K562 (cell line): Measurements from ENCODE around the gene TTC8. TPM values are rescaled to one million over a fixed set of nuclear protein-coding genes. Genes with fewer than 3 reads are reported as not detected.

ENCODE experiments used
- ATAC-seq: fragments of 200-7000 bp; cut with Tn5 transposase; 3 replicates; pipeline ENCODE4 v1.9.1; 2020; ENCODE audit warnings: moderate library complexity
- BruUV-seq: library from RNA; stranded (reverse); fragments of 400-500 nt; replicated peaks from 2 replicates; lab custom pipeline; 2021; lab: Mats Ljungman, UMichigan
- CTCF ChIA-PET: fragments of 300-600 bp; formaldehyde crosslinking; extraction: SDS; loops from one replicate; lab custom pipeline; 2021; ENCODE audit warnings: low intra/inter-chr PET ratio; lab: Yijun Ruan, JAX
- POLR2A ChIA-PET: fragments of 300-600, 350-650 bp; sonication (Branson Sonifier 250); formaldehyde crosslinking; extraction: SDS; loops from one replicate; lab custom pipeline; 2021; ENCODE audit warnings: antibody characterized with exemption, inconsistent platforms; lab: Yijun Ruan, JAX
- DNase-seq, 4 experiments: peaks; one replicate each; pipeline versions ENCODE4 v3.0.0 to v3.0.0-alpha.2; 2011 to 2018; ENCODE audit warnings: low spot score in 3 of 4, mixed read lengths in 3 of 4; ENCODE audit errors: extremely low read depth in 1 of 4
- FAIRE-seq: peaks from 2 replicates; lab custom pipeline; 2011; peaks lifted over from hg19 to GRCh38; lab: Jason Lieb, UNC
- H2AFZ ChIP-seq: 2 replicates; pipeline ENCODE4 v1.6.0; 2011; ENCODE audit warnings: low read depth, low read length, control low read depth, inconsistent platforms
- H3K27ac ChIP-seq: fragments of 200-600 bp; 3 replicates; pipeline ENCODE4 v1.8.0; 2011; ENCODE audit warnings: low read depth, mild to moderate bottlenecking, control low read depth, inconsistent platforms, low read length, moderate library complexity, mixed read lengths; ENCODE audit errors: extremely low read depth
- H3K27me3 ChIP-seq, 2 experiments: fragments of 300-600 bp in 1 of 2; 2 replicates in 1 of 2; 3 replicates in 1 of 2; pipeline versions ENCODE4 v1.6.0 to v1.8.0; 2011; ENCODE audit warnings: inconsistent platforms in 2 of 2, low read length in 2 of 2, mild to moderate bottlenecking in 1 of 2, mixed read lengths in 1 of 2, moderate library complexity in 1 of 2; ENCODE audit not compliant: control insufficient read depth in 2 of 2, insufficient read depth in 2 of 2
- H3K36me3 ChIP-seq: fragments of 300-600 bp; 3 replicates; pipeline ENCODE4 v1.8.0; 2011; ENCODE audit warnings: mild to moderate bottlenecking, low read length, inconsistent platforms; ENCODE audit not compliant: control insufficient read depth, insufficient read depth
- H3K4me1 ChIP-seq, 2 experiments: fragments of 200-600 bp in 1 of 2; replicated peaks in 1 of 2; 2 replicates in 1 of 2; 3 replicates in 1 of 2; pipeline versions ENCODE4 v1.5.1 to v1.8.0; 2011; ENCODE audit warnings: inconsistent platforms in 2 of 2, low read length in 2 of 2, mild to moderate bottlenecking in 1 of 2, mixed read lengths in 1 of 2, moderate library complexity in 1 of 2; ENCODE audit not compliant: control insufficient read depth in 2 of 2, insufficient read depth in 2 of 2
- H3K4me2 ChIP-seq: 2 replicates; pipeline ENCODE4 v1.6.1; 2011; ENCODE audit warnings: low read length, control low read depth, inconsistent platforms, mixed read lengths; ENCODE audit not compliant: insufficient read depth
- H3K4me3 ChIP-seq: fragments of 200-600 bp; sonication (generic), shearing (Covaris generic); 2 replicates; pipeline ENCODE4 v1.5.1; 2016; ENCODE audit warnings: control low read depth, inconsistent platforms
- H3K79me2 ChIP-seq: fragments of 200-600 bp; 3 replicates; pipeline ENCODE4 v1.8.0; 2011; ENCODE audit warnings: low read length, inconsistent platforms; ENCODE audit not compliant: control insufficient read depth, insufficient read depth
- H3K9ac ChIP-seq, 2 experiments: 2 replicates each; pipeline versions ENCODE4 v1.6.0 to v1.6.1; 2011; ENCODE audit warnings: low read depth in 2 of 2, low read length in 2 of 2, control low read depth in 1 of 2, inconsistent platforms in 1 of 2, mild to moderate bottlenecking in 1 of 2, mixed read lengths in 1 of 2; ENCODE audit not compliant: insufficient read depth in 1 of 2
- H3K9me1 ChIP-seq: one replicate; pipeline ENCODE4 v1.6.0; 2011; ENCODE audit warnings: inconsistent platforms, mild to moderate bottlenecking, low read length, moderate library complexity; ENCODE audit not compliant: control insufficient read depth, insufficient read depth
- H3K9me3 ChIP-seq: replicated peaks from 2 replicates; pipeline ENCODE4 v1.5.1; 2011; ENCODE audit warnings: low read depth, low read length, inconsistent platforms; ENCODE audit not compliant: control insufficient read depth, insufficient read depth
- H4K20me1 ChIP-seq: replicated peaks from 2 replicates; pipeline ENCODE4 v1.6.1; 2011; ENCODE audit warnings: low read length, inconsistent platforms, mixed read lengths; ENCODE audit not compliant: control insufficient read depth, insufficient read depth
- AFF1 ChIP-seq, 2 experiments: fragments of 450-650 bp; IDR thresholded peaks; 2 replicates each; pipeline ENCODE4 v1.6.1; 2018; ENCODE audit warnings: mild to moderate bottlenecking in 2 of 2, low read depth in 1 of 2; ENCODE audit not compliant: partially characterized antibody in 2 of 2
- DLX4 ChIP-seq: fragments of 250-450 bp; sonication (Bioruptor Pico); IDR thresholded peaks from 2 replicates; pipeline ENCODE4 v1.6.1; 2021; ENCODE audit warnings: mild to moderate bottlenecking
- FOXO4 ChIP-seq: fragments of 450-650 bp; formaldehyde crosslinking; IDR thresholded peaks from 2 replicates; pipeline ENCODE4 v1.4.0; 2020; ENCODE audit warnings: mild to moderate bottlenecking, moderate library complexity
- KAT8 ChIP-seq: fragments of 450-650 bp; IDR thresholded peaks from 2 replicates; pipeline ENCODE4 v1.6.1; 2016; ENCODE audit warnings: low read depth, mild to moderate bottlenecking
- MTF1 ChIP-seq: fragments of 250-450 bp; sonication (Bioruptor Pico); IDR thresholded peaks from 2 replicates; pipeline ENCODE4 v1.9.0; 2021; ENCODE audit warnings: moderate library complexity, mild to moderate bottlenecking, inconsistent platforms, borderline replicate concordance
- PHTF2 ChIP-seq: fragments of 250-450 bp; sonication (Bioruptor Pico); IDR thresholded peaks from 2 replicates; pipeline ENCODE4 v1.5.0; 2021; ENCODE audit warnings: mild to moderate bottlenecking
- PRDM10 ChIP-seq: fragments of 450-650 bp; IDR thresholded peaks from 2 replicates; pipeline ENCODE4 v1.6.1; 2018; ENCODE audit not compliant: partially characterized antibody
- RBM25 ChIP-seq: fragments of 200-400 bp; formaldehyde crosslinking; IDR thresholded peaks from 2 replicates; pipeline ENCODE4 v1.6.1; 2018; ENCODE audit warnings: low read length, low read depth, moderate library complexity; ENCODE audit not compliant: severe bottlenecking
- RFX7 ChIP-seq: fragments of 250-450 bp; sonication (Bioruptor Pico); IDR thresholded peaks from 2 replicates; pipeline ENCODE4 v1.5.1; 2021; ENCODE audit warnings: mild to moderate bottlenecking
- TAF7 ChIP-seq: fragments of 450-650 bp; IDR thresholded peaks from 2 replicates; pipeline ENCODE4 v1.6.1; 2016; ENCODE audit warnings: missing genetic modification characterization, missing compliant biosample characterization
- XRCC3 ChIP-seq: fragments of 450-650 bp; IDR thresholded peaks from 2 replicates; pipeline ENCODE4 v1.6.1; 2017; ENCODE audit warnings: mild to moderate bottlenecking, moderate library complexity
- ZFPM2 ChIP-seq: fragments of 250-450 bp; sonication (Bioruptor Pico); IDR thresholded peaks from 2 replicates; pipeline ENCODE4 v1.5.1; 2022; ENCODE audit warnings: mild to moderate bottlenecking
- ZNF76 ChIP-seq: fragments of 250-450 bp; sonication (Bioruptor Pico); IDR thresholded peaks from 2 replicates; pipeline ENCODE4 v1.4.0; 2020; ENCODE audit warnings: mild to moderate bottlenecking, moderate library complexity, borderline replicate concordance
- ZZZ3 ChIP-seq: fragments of 450-650 bp; IDR thresholded peaks from 2 replicates; pipeline ENCODE4 v1.6.1; 2016; ENCODE audit warnings: antibody characterized with exemption, mild to moderate bottlenecking, moderate library complexity
- WGBS: fragments of 100-300 bp; shearing (Covaris generic); methylation state at CpG from one replicate; pipeline ENCODE4 v1.1.6; 2016; ENCODE audit warnings: low coverage, mixed read lengths; ENCODE audit not compliant: insufficient coverage; ENCODE audit errors: missing lambda C conversion rate; 5-methylcytosine and 5-hydroxymethylcytosine counted together
- in situ Hi-C: fragments of 300-500 bp; cut with MboI; formaldehyde crosslinking; loops from 4 replicates; pipeline ENCODE4 v1.15.0; 2018; ENCODE audit warnings: inconsistent platforms, mixed read lengths
- intact Hi-C: fragments of 100-400 bp; cut with micrococcal nuclease; formaldehyde crosslinking; loops from 2 replicates; pipeline ENCODE4 v1.14.2; 2022
- polyA plus RNA-seq, 8 experiments: library from polyadenylated mRNA; depleted of rRNA in 4 of 8; stranded (reverse) in 5 of 8; unstranded in 3 of 8; fragments of >200 nt; fragmentation: Nextera tagmentation in 2 of 8; fragmentation: Illumina TruSeq in 1 of 8; extraction: Ambion mirVana in 2 of 8; extraction: Trizol in 1 of 8; gene quantifications; 2 replicates each; pipeline versions ENCODE4 v1.2.1 to v1.2.3, GENCODE V29; 2011 to 2014; ENCODE audit warnings: inconsistent platforms in 1 of 8, missing spikeins in 1 of 8
- total RNA-seq, 7 experiments: library from RNA; depleted of rRNA in 6 of 7; stranded (reverse); fragments of >200 nt in 6 of 7; fragmentation: Illumina TruSeq in 2 of 7; extraction: Trizol in 2 of 7; gene quantifications; 2 replicates each; pipeline versions ENCODE4 v1.2.1 to v1.2.3, GENCODE V29; 2011 to 2021; ENCODE audit warnings: low replicate concordance in 1 of 7

Gene TTC8
- total and polyA plus RNA-seq, 9 of the 15 experiments (the other 6 are each of a cell fraction or from before 2014, with no cell fraction given) = 7.3 to 22.7 (median 9.6) TPM

GRCh38 chr14:88895116-88895515 lies 70.7 kb downstream of the TTC8 start:
- H3K9ac ChIP-seq = no peak overlapping the region
- BruUV-seq = no TSS peak
- no peaks in the 10 kb centered on the region for H3K9me1 ChIP-seq
- no peak overlapping the region for H3K27ac ChIP-seq
- no peak overlapping the region for H3K4me3 ChIP-seq
- in situ Hi-C loops = no loop called here
- no peaks in the 10 kb centered on the region for H3K27me3 ChIP-seq
- FAIRE-seq (no peak), ATAC-seq (no peak), DNase-seq (no peak)
- WGBS = 0% methylated on average over 4 of the region's 4 CpGs
- no peaks in the 10 kb centered on the region for H3K4me1 ChIP-seq
- intact Hi-C loops = no loop called here
- H3K36me3 ChIP-seq = no peaks in the 10 kb centered on the region
- H3K9me3 ChIP-seq = no peaks in the 10 kb centered on the region
- ChIA-PET POLR2A (no interaction called here), CTCF (no interaction called here)
- no peaks in the 10 kb centered on the region for H4K20me1 ChIP-seq
- no peak overlapping the region for H3K4me2 ChIP-seq
- no peaks in the 10 kb centered on the region for H3K79me2 ChIP-seq
- no peak overlapping the region for H2AFZ ChIP-seq
- no peak for TF ChIP-seq XRCC3
- TF ChIP-seq ZZZ3 = no peak
- no peak for TF ChIP-seq PRDM10
- TF ChIP-seq MTF1 (CRISPR knock-in tag) = no peak
- no peak for TF ChIP-seq DLX4 (CRISPR knock-in tag)
- no peak for TF ChIP-seq KAT8
- no peak for TF ChIP-seq RFX7 (CRISPR knock-in tag)
- no peak for TF ChIP-seq PHTF2 (CRISPR knock-in tag)
- no peak for TF ChIP-seq ZFPM2 (CRISPR knock-in tag)
- no peak for TF ChIP-seq ZNF76 (CRISPR knock-in tag)
- TF ChIP-seq RBM25 = no peak
- no peak for TF ChIP-seq TAF7 (tag)
- TF ChIP-seq AFF1 (IDR thresholded peaks at IDR 0.05; ENCODE audit: low read depth in 1 of 2, partially characterized antibody in 2 of 2) = no peak
- TF ChIP-seq FOXO4 = no peak
